Measurements from ENCODE around the gene MTHFR.

MTHFR gene

DNA sequence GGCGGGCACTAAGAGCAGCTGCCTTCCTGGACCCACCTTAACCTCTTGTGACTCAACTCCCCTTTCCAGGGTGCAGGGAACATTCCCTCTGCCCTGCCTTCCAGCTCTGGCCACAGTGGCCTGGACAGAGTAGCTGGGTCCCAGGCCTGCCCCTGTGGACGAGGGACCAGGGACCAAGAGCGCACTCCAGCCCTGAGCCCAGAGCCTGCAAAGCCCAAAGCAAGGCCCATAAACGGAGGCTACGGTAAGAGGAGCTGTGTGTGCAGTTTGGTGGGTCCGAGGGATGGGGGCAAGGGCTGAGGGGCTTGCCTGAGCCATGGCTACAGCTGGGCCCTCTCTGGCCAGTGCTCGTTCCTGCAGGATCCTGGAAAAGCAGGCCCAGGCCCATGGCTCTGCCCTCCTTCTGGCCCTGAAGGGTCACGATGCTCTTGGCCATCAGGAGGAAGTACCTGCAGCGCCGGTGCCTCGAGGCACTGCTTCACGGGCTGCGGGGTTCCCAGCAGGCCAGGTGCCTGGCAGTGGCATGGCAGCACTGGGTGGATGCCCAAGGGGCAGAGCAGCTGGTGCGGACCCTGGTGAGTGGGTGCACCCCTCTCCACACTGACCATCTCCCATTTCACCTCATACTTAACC lies 17.8 kb downstream of the MTHFR start:
- H2BK5ac ChIP-seq (ENCODE audit: low read length) = peak overlapping the region; percentile 80
- no peak overlapping the region for H2BK120ac ChIP-seq (ENCODE audit: low read depth, low read length)
- WGBS (ENCODE audit: extremely low coverage, insufficient coverage, low lambda C conversion rate) = no CpG with 5 or more reads among the region's 14 CpGs
- H3K36me3 ChIP-seq (ENCODE audit: control insufficient read depth, insufficient read depth, low read length) = no peaks in the 10 kb centered on the region
- peak overlapping the region; percentile 4 for H3K27ac ChIP-seq (ENCODE audit: low read depth, low read length)
- no peak overlapping the region for H4K8ac ChIP-seq (ENCODE audit: low read depth, low read length)
- H2AK5ac ChIP-seq (ENCODE audit: low read length) = peak overlapping the region; percentile 87
- H3K4me3 ChIP-seq (ENCODE audit: low read length) = no peak overlapping the region
- no peaks in the 10 kb centered on the region for H3K27me3 ChIP-seq (ENCODE audit: insufficient read depth, low read length, poor library complexity)
- no peak overlapping the region for H2BK15ac ChIP-seq (replicated peaks; ENCODE audit: low read depth)
- H3K79me1 ChIP-seq (ENCODE audit: low read length) = no peaks in the 10 kb centered on the region
- DNase-seq = peak; percentile 25
- H3K23ac ChIP-seq (ENCODE audit: low read length) = no peak overlapping the region
- H3K4me1 ChIP-seq (ENCODE audit: control insufficient read depth, low read depth, low read length) = peaks cover 13% of the 10 kb centered on the region
- H3K9ac ChIP-seq (ENCODE audit: low read length) = peak overlapping the region; percentile 67
- H4K5ac ChIP-seq (ENCODE audit: low read length) = no peak overlapping the region
- no peaks in the 10 kb centered on the region for H3K79me2 ChIP-seq (ENCODE audit: control insufficient read depth, insufficient read depth, low read length)
- no peak overlapping the region for H3K4ac ChIP-seq (ENCODE audit: low read depth, low read length)
- no peak overlapping the region for H3K18ac ChIP-seq (ENCODE audit: low read length)
- H3K4me2 ChIP-seq (ENCODE audit: low read length) = no peak overlapping the region
- H3K56ac ChIP-seq (ENCODE audit: low read length) = peak overlapping the region; percentile 87

DNA sequence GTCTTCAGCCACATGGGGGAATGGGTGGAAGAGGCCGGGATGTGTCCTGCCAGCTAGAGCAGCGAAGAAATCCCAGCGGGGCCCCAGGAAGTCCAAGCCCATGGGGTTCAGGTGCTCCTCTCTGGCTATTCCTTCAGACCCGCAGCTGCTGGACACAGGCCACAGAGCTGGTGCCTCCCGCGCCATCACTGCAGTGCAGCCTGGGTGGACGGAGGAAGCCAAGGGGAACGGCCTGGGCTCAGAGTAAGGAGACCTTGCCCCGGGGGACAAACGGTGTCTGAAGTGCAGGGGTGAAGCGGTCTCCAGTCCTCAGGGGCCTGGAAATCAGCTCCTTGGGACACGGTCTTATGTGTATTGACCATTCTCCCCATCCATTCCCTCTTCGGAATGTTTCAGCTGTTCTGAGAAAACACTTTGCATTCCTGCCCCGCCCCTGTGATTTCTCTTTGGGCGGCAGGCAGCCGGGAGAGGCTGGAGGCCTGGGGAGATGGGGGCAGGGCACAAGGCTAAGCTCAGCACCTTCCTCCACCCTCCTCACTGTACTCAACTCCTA lies 18.4 kb downstream of the MTHFR start:
- H2BK5ac ChIP-seq (ENCODE audit: low read length) = peak overlapping the region; percentile 61
- no peak overlapping the region for H4K5ac ChIP-seq (ENCODE audit: low read length)
- no CpG with 5 or more reads among the region's 16 CpGs for WGBS (ENCODE audit: extremely low coverage, insufficient coverage, low lambda C conversion rate)
- no peak overlapping the region for H3K4me3 ChIP-seq (ENCODE audit: low read length)
- no peak overlapping the region for H2BK120ac ChIP-seq (ENCODE audit: low read depth, low read length)
- no peak overlapping the region for H2AK5ac ChIP-seq (ENCODE audit: low read length)
- peaks cover 13% of the 10 kb centered on the region for H3K4me1 ChIP-seq (ENCODE audit: control insufficient read depth, low read depth, low read length)
- H3K4me2 ChIP-seq (ENCODE audit: low read length) = peak overlapping the region; percentile 46
- no peaks in the 10 kb centered on the region for H3K79me2 ChIP-seq (ENCODE audit: control insufficient read depth, insufficient read depth, low read length)
- H4K8ac ChIP-seq (ENCODE audit: low read depth, low read length) = no peak overlapping the region
- H2BK15ac ChIP-seq (replicated peaks; ENCODE audit: low read depth) = no peak overlapping the region
- peak overlapping the region; percentile 37 for H3K27ac ChIP-seq (ENCODE audit: low read depth, low read length)
- no peak overlapping the region for H3K23ac ChIP-seq (ENCODE audit: low read length)
- H3K4ac ChIP-seq (ENCODE audit: low read depth, low read length) = peak overlapping the region; percentile 26
- no peaks in the 10 kb centered on the region for H3K79me1 ChIP-seq (ENCODE audit: low read length)
- no peaks in the 10 kb centered on the region for H3K36me3 ChIP-seq (ENCODE audit: control insufficient read depth, insufficient read depth, low read length)
- peak overlapping the region; percentile 26 for H3K18ac ChIP-seq (ENCODE audit: low read length)
- peak overlapping the region; percentile 67 for H3K9ac ChIP-seq (ENCODE audit: low read length)
- peak overlapping the region; percentile 87 for H3K56ac ChIP-seq (ENCODE audit: low read length)
- DNase-seq = peak; percentile 91
- no peaks in the 10 kb centered on the region for H3K27me3 ChIP-seq (ENCODE audit: insufficient read depth, low read length, poor library complexity)

DNA sequence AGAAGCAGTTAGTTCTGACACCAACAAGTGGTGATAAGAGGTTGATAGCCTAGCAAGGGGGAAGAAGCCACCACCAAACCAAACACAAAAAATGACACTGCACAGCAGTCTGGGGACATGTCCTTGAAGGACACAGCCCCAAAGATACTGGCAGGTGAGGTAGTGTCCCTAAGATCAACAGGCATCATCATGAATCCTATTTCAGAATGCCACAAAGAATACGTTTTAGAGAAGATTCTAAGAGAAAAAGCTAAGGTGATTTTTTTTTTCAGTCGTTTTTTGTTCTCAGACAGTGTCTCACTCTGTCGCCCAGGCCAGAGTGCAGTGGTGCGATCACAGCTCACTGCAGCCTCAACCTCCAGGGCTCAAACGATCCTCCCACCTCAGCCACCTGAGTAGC lies 19.6 kb downstream of the MTHFR start:
- Histone ChIP-seq H4K5ac (ENCODE audit: low read length) (no peak overlapping the region), H2BK120ac (ENCODE audit: low read depth, low read length) (no peak overlapping the region), H3K23ac (ENCODE audit: low read length) (no peak overlapping the region), H3K9ac (ENCODE audit: low read length) (no peak overlapping the region), H2BK5ac (ENCODE audit: low read length) (no peak overlapping the region), H3K4me3 (ENCODE audit: low read length) (no peak overlapping the region), H3K4me2 (ENCODE audit: low read length) (no peak overlapping the region), H3K27ac (ENCODE audit: low read depth, low read length) (no peak overlapping the region), H3K4me1 (ENCODE audit: control insufficient read depth, low read depth, low read length) (peaks cover 13% of the 10 kb centered on the region), H3K56ac (ENCODE audit: low read length) (no peak overlapping the region), H3K36me3 (ENCODE audit: control insufficient read depth, insufficient read depth, low read length) (no peaks in the 10 kb centered on the region), H3K18ac (ENCODE audit: low read length) (no peak overlapping the region), H3K79me1 (ENCODE audit: low read length) (no peaks in the 10 kb centered on the region), H2BK15ac (replicated peaks; ENCODE audit: low read depth) (no peak overlapping the region), H3K4ac (ENCODE audit: low read depth, low read length) (no peak overlapping the region), H4K8ac (ENCODE audit: low read depth, low read length) (no peak overlapping the region), H3K79me2 (ENCODE audit: control insufficient read depth, insufficient read depth, low read length) (no peaks in the 10 kb centered on the region), H2AK5ac (ENCODE audit: low read length) (no peak overlapping the region), H3K27me3 (ENCODE audit: insufficient read depth, low read length, poor library complexity) (no peaks in the 10 kb centered on the region)
- WGBS (ENCODE audit: extremely low coverage, insufficient coverage, low lambda C conversion rate) = no CpG with 5 or more reads among the region's 5 CpGs
- no peak for DNase-seq

DNA sequence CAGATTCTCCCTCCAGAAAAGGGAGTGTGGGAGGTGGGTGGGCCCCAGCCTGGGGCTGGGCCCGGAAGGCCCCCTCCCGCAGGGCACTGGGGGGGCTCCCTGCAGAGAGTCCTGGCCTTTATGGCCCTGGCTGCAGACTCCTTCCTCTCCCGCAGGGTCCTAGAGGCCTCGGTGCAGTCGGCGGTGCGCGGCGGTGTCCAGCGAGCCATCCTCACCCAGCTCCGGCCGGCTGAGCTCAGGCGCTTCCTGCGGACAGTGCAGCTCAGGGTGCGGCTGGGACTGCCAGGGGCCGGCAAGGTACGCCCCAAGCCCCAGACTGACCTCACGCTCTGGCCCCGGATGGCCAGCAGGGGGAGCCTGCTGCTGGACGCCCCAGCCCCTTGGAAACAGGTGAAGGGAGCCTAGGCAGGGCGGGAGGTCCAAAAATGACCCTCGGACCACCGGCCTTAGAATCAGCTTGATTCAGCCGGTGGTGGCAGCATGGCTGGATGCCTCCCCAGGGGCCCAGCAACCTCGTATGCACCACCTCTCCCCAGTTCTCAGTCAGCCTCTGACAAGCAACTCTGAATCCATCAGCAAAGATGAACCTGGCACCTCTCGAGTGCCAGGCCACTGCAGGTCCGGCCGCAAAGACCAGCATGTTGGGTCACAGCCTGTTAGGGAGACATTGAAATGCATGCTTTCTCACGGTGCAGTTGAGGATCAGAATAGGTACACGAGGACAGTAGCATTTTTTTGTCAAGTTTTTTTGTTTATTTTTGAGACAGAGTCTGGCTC lies 20.6 kb downstream of the MTHFR start:
- DNase-seq = peak; percentile 82
- no CpG with 5 or more reads among the region's 30 CpGs for WGBS (ENCODE audit: extremely low coverage, insufficient coverage, low lambda C conversion rate)
- Histone ChIP-seq H3K18ac (ENCODE audit: low read length) (no peak overlapping the region), H3K23ac (ENCODE audit: low read length) (no peak overlapping the region), H3K56ac (ENCODE audit: low read length) (peak overlapping the region; percentile 61), H3K79me2 (ENCODE audit: control insufficient read depth, insufficient read depth, low read length) (no peaks in the 10 kb centered on the region), H3K4ac (ENCODE audit: low read depth, low read length) (no peak overlapping the region), H3K4me1 (ENCODE audit: control insufficient read depth, low read depth, low read length) (peaks cover 13% of the 10 kb centered on the region), H3K4me2 (ENCODE audit: low read length) (no peak overlapping the region), H3K27me3 (ENCODE audit: insufficient read depth, low read length, poor library complexity) (no peaks in the 10 kb centered on the region), H2BK5ac (ENCODE audit: low read length) (no peak overlapping the region), H3K36me3 (ENCODE audit: control insufficient read depth, insufficient read depth, low read length) (no peaks in the 10 kb centered on the region), H4K5ac (ENCODE audit: low read length) (no peak overlapping the region), H2AK5ac (ENCODE audit: low read length) (no peak overlapping the region), H3K27ac (ENCODE audit: low read depth, low read length) (no peak overlapping the region), H4K8ac (ENCODE audit: low read depth, low read length) (no peak overlapping the region), H3K9ac (ENCODE audit: low read length) (no peak overlapping the region), H2BK15ac (replicated peaks; ENCODE audit: low read depth) (no peak overlapping the region), H3K4me3 (ENCODE audit: low read length) (no peak overlapping the region), H2BK120ac (ENCODE audit: low read depth, low read length) (no peak overlapping the region), H3K79me1 (ENCODE audit: low read length) (no peaks in the 10 kb centered on the region)

DNA sequence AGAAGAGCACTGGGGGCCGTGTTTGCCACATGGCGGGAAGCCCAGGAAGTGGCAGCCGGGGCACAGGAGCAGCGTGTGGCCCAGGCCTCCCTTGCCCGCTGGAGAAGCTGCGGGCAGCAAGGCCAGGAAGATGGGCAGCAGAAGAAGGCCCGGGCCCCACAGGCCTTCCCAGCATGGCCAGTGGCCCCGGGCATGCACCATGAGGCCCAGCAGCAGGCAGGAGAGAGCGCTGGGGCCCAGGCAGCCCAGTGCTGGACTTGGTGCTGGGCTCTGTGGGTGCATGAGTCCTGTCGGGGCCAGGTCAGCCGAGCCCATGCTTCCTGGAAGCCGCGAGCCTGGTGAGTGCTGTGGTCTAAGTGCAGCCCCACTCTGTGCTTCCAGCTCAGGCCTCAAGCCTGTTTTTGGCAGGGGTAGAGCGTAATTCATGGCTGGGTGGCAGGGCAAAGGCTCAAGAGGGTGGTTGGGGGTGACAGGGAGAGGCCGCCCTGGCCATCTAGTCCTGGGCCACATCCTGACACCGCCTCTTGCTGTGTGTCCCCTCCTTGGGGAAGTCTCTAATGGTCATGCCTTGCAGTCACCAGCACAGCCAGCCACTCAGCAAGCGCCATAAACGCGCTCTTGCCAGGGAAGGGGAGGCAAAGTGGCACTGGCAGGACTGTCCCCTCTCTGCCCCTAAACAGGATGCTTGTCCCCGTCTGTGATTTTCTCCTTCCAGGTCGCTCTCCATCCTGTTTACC lies 21.3 kb downstream of the MTHFR start:
- Histone ChIP-seq H2BK120ac (ENCODE audit: low read depth, low read length) (no peak overlapping the region), H3K4me1 (ENCODE audit: control insufficient read depth, low read depth, low read length) (peaks cover 13% of the 10 kb centered on the region), H3K4me2 (ENCODE audit: low read length) (no peak overlapping the region), H2AK5ac (ENCODE audit: low read length) (no peak overlapping the region), H3K9ac (ENCODE audit: low read length) (no peak overlapping the region), H3K27me3 (ENCODE audit: insufficient read depth, low read length, poor library complexity) (no peaks in the 10 kb centered on the region), H3K27ac (ENCODE audit: low read depth, low read length) (no peak overlapping the region), H3K56ac (ENCODE audit: low read length) (peak overlapping the region; percentile 61), H3K23ac (ENCODE audit: low read length) (no peak overlapping the region), H4K8ac (ENCODE audit: low read depth, low read length) (no peak overlapping the region), H3K79me1 (ENCODE audit: low read length) (no peaks in the 10 kb centered on the region), H3K4ac (ENCODE audit: low read depth, low read length) (no peak overlapping the region), H2BK5ac (ENCODE audit: low read length) (no peak overlapping the region), H2BK15ac (replicated peaks; ENCODE audit: low read depth) (no peak overlapping the region), H3K79me2 (ENCODE audit: control insufficient read depth, insufficient read depth, low read length) (no peaks in the 10 kb centered on the region), H3K4me3 (ENCODE audit: low read length) (no peak overlapping the region), H3K18ac (ENCODE audit: low read length) (no peak overlapping the region), H3K36me3 (ENCODE audit: control insufficient read depth, insufficient read depth, low read length) (no peaks in the 10 kb centered on the region), H4K5ac (ENCODE audit: low read length) (no peak overlapping the region)
- DNase-seq = no peak
- no CpG with 5 or more reads among the region's 21 CpGs for WGBS (ENCODE audit: extremely low coverage, insufficient coverage, low lambda C conversion rate)

All from mesendoderm (in vitro differentiated cells).